Mesenchymal stem cell (in vitro differentiated cells and primary cell): ENCODE measurements around the gene ADK.

Experiments
- DNase-seq: peaks from one replicate; pipeline ENCODE4 v3.0.0-alpha.2; 2013
- H2AFZ ChIP-seq: one replicate; pipeline ENCODE4 v1.6.1; 2013; ENCODE audit warnings: low read depth, mild to moderate bottlenecking, control low read depth, inconsistent platforms, low read length, moderate library complexity
- H2AK5ac ChIP-seq: 2 replicates; pipeline ENCODE4 v1.6.1; 2013; ENCODE audit warnings: low read length, moderate library complexity, mild to moderate bottlenecking, inconsistent platforms; ENCODE audit not compliant: severe bottlenecking
- H2BK120ac ChIP-seq: one replicate; pipeline ENCODE4 v1.6.1; 2013; ENCODE audit warnings: low read depth, mild to moderate bottlenecking, inconsistent platforms, low read length, moderate library complexity
- H2BK12ac ChIP-seq, 2 experiments: one replicate each; pipeline ENCODE4 v1.6.1; 2013; ENCODE audit warnings: inconsistent platforms in 2 of 2, low read length in 2 of 2, mild to moderate bottlenecking in 2 of 2, moderate library complexity in 2 of 2, control low read depth in 1 of 2
- H2BK15ac ChIP-seq: one replicate; pipeline ENCODE4 v1.6.1; 2013; ENCODE audit warnings: mild to moderate bottlenecking, low read depth, inconsistent platforms; ENCODE audit not compliant: poor library complexity, severe bottlenecking
- H2BK5ac ChIP-seq: 2 replicates; pipeline ENCODE4 v1.6.1; 2013; ENCODE audit warnings: low read depth, mild to moderate bottlenecking, low read length, control low read depth, inconsistent platforms; ENCODE audit not compliant: poor library complexity, severe bottlenecking
- H3K14ac ChIP-seq, 2 experiments: one replicate each; pipeline ENCODE4 v1.6.1; 2013; ENCODE audit warnings: inconsistent platforms in 2 of 2, low read length in 2 of 2, control low read depth in 1 of 2, mild to moderate bottlenecking in 1 of 2, moderate library complexity in 1 of 2
- H3K18ac ChIP-seq, 2 experiments: one replicate each; pipeline ENCODE4 v1.6.1; 2013; ENCODE audit warnings: inconsistent platforms in 2 of 2, low read length in 2 of 2, control low read depth in 1 of 2, low read depth in 1 of 2, mild to moderate bottlenecking in 1 of 2
- H3K23ac ChIP-seq, 2 experiments: one replicate each; pipeline ENCODE4 v1.6.1; 2013; ENCODE audit warnings: inconsistent platforms in 2 of 2, low read length in 2 of 2, mild to moderate bottlenecking in 2 of 2, moderate library complexity in 2 of 2, control low read depth in 1 of 2
- H3K27ac ChIP-seq: 2 replicates; pipeline ENCODE4 v1.5.1; 2013; ENCODE audit warnings: mild to moderate bottlenecking, moderate library complexity, low read length, control low read depth, inconsistent platforms; ENCODE audit not compliant: poor library complexity, severe bottlenecking
- H3K27me3 ChIP-seq, 2 experiments: 2 replicates each; pipeline versions ENCODE4 v1.6.1 to v1.7.0; 2013; ENCODE audit warnings: low read length in 2 of 2, mild to moderate bottlenecking in 2 of 2, moderate library complexity in 2 of 2, control low read depth in 1 of 2, inconsistent platforms in 1 of 2; ENCODE audit not compliant: control insufficient read depth in 1 of 2, insufficient read depth in 1 of 2
- H3K36me3 ChIP-seq, 2 experiments: 2 replicates each; pipeline versions ENCODE4 v1.6.1 to v1.7.0; 2013; ENCODE audit warnings: low read length in 2 of 2, control low read depth in 1 of 2, inconsistent platforms in 1 of 2, low read depth in 1 of 2, mild to moderate bottlenecking in 1 of 2; ENCODE audit not compliant: insufficient read depth in 2 of 2, control insufficient read depth in 1 of 2
- H3K4ac ChIP-seq, 2 experiments: one replicate each; pipeline ENCODE4 v1.6.1; 2013; ENCODE audit warnings: inconsistent platforms in 2 of 2, low read length in 2 of 2, mild to moderate bottlenecking in 2 of 2, moderate library complexity in 2 of 2, control low read depth in 1 of 2, low read depth in 1 of 2
- H3K4me1 ChIP-seq: 2 replicates; pipeline ENCODE4 v1.6.1; 2013; ENCODE audit warnings: low read depth, low read length, control low read depth; ENCODE audit not compliant: control insufficient read depth, insufficient read depth
- H3K4me2 ChIP-seq: 2 replicates; pipeline ENCODE4 v1.6.1; 2013; ENCODE audit warnings: low read length, mild to moderate bottlenecking, inconsistent platforms; ENCODE audit not compliant: poor library complexity, severe bottlenecking
- H3K4me3 ChIP-seq, 2 experiments: 2 replicates each; pipeline versions ENCODE4 v1.5.1 to v1.7.0; 2013; ENCODE audit warnings: low read length in 2 of 2, mild to moderate bottlenecking in 2 of 2, control low read depth in 1 of 2, low read depth in 1 of 2; ENCODE audit not compliant: insufficient read depth in 1 of 2
- H3K79me1 ChIP-seq: replicated peaks from 2 replicates; pipeline ENCODE4 v1.6.1; 2013; ENCODE audit warnings: mild to moderate bottlenecking, control low read depth, low read length, inconsistent platforms; ENCODE audit not compliant: poor library complexity, severe bottlenecking
- H3K9ac ChIP-seq: 2 replicates; pipeline ENCODE4 v1.7.0; 2013; ENCODE audit warnings: mild to moderate bottlenecking, low read length, moderate library complexity
- H3K9me3 ChIP-seq: 2 replicates; pipeline ENCODE4 v1.7.0; 2013; ENCODE audit warnings: mild to moderate bottlenecking, low read length; ENCODE audit not compliant: control insufficient read depth
- H4K8ac ChIP-seq: one replicate; pipeline ENCODE4 v1.6.1; 2013; ENCODE audit warnings: inconsistent platforms, mild to moderate bottlenecking, low read length, moderate library complexity
- H4K91ac ChIP-seq: one replicate; pipeline ENCODE4 v1.6.1; 2013; ENCODE audit warnings: mild to moderate bottlenecking, low read length, inconsistent platforms
- WGBS: methylation state at CpG from one replicate; pipeline ENCODE4 v1.1.7; 2013; ENCODE audit warnings: mixed read lengths; 5-methylcytosine and 5-hydroxymethylcytosine counted together

Gene ADK

GRCh38 chr10:74289951-74290350 is 138.9 kb downstream of the ADK start:
- WGBS: 44% methylated on average over 4 of the region's 4 CpGs
- DNase-seq: peak; percentile 37
- no peak overlapping the region for H2AFZ ChIP-seq
- peak overlapping the region in 1 of 2 experiments; percentile 40 for H3K4me3 ChIP-seq
- H3K36me3 ChIP-seq: peaks cover 3 to 9% of the 10 kb centered on the region in 2 experiments
- no peak overlapping the region for H3K23ac ChIP-seq
- peaks cover 10% of the 10 kb centered on the region for H3K79me1 ChIP-seq
- H3K4me2 ChIP-seq: no peak overlapping the region
- peak overlapping the region; percentile 82 for H4K8ac ChIP-seq
- H3K27me3 ChIP-seq: no peaks in the 10 kb centered on the region
- H3K27ac ChIP-seq: no peak overlapping the region
- H3K9ac ChIP-seq: peak overlapping the region; percentile 81
- H2AK5ac ChIP-seq: no peak overlapping the region
- no peak overlapping the region for H4K91ac ChIP-seq
- H3K4me1 ChIP-seq: peaks cover 1% of the 10 kb centered on the region
- no peak overlapping the region for H2BK15ac ChIP-seq
- no peak overlapping the region for H2BK5ac ChIP-seq
- H3K18ac ChIP-seq: no peak overlapping the region
- H3K4ac ChIP-seq: peak overlapping the region in 1 of 2 experiments; percentile 82
- H3K9me3 ChIP-seq: peaks cover 12% of the 10 kb centered on the region
- peak overlapping the region in 1 of 2 experiments; percentile 84 for H2BK12ac ChIP-seq
- H3K14ac ChIP-seq: no peak overlapping the region
- peak overlapping the region; percentile 19 for H2BK120ac ChIP-seq

GRCh38 chr10:74290708-74291107 is 139.7 kb downstream of the ADK start:
- Histone ChIP-seq H2BK120ac (no peak overlapping the region), H3K18ac (no peak overlapping the region), H3K36me3 (peaks cover 3 to 5% of the 10 kb centered on the region in 2 experiments), H3K4me2 (no peak overlapping the region), H3K4me3 (peak overlapping the region in 1 of 2 experiments; percentile 40), H3K27me3 (no peaks in the 10 kb centered on the region), H3K4me1 (peaks cover 1% of the 10 kb centered on the region), H4K91ac (no peak overlapping the region), H2AFZ (no peak overlapping the region), H2BK15ac (no peak overlapping the region), H3K79me1 (peaks cover 11% of the 10 kb centered on the region), H3K27ac (no peak overlapping the region), H4K8ac (no peak overlapping the region), H3K14ac (no peak overlapping the region), H3K9me3 (peaks cover 5% of the 10 kb centered on the region), H3K9ac (peak overlapping the region; percentile 81), H3K4ac (no peak overlapping the region), H2BK12ac (no peak overlapping the region), H2AK5ac (no peak overlapping the region), H2BK5ac (no peak overlapping the region), H3K23ac (no peak overlapping the region)
- no CpG with 5 or more reads among the region's 1 CpG for WGBS
- peak; percentile 73 for DNase-seq

- no peak overlapping the region for H3K4me3 ChIP-seq
- peak overlapping the region; percentile 8 for H3K27ac ChIP-seq
- H2AK5ac ChIP-seq: no peak overlapping the region
- no peaks in the 10 kb centered on the region for H3K9me3 ChIP-seq
- H3K14ac ChIP-seq: no peak overlapping the region
- no peak overlapping the region for H4K91ac ChIP-seq
- H3K79me1 ChIP-seq: peaks cover 5% of the 10 kb centered on the region
- H3K18ac ChIP-seq: no peak overlapping the region
- no peak overlapping the region for H2AFZ ChIP-seq
- H3K4me1 ChIP-seq: peaks cover 1% of the 10 kb centered on the region
- peak; percentile 73 for DNase-seq
- no peak overlapping the region for H4K8ac ChIP-seq
- H2BK15ac ChIP-seq: no peak overlapping the region
- H3K9ac ChIP-seq: peak overlapping the region; percentile 44
- H2BK5ac ChIP-seq: no peak overlapping the region
- 100% methylated on average over 1 of the region's 4 CpGs for WGBS
- H3K23ac ChIP-seq: no peak overlapping the region
- H3K4me2 ChIP-seq: no peak overlapping the region
- no peak overlapping the region for H2BK12ac ChIP-seq
- no peaks in the 10 kb centered on the region for H3K36me3 ChIP-seq
- no peak overlapping the region for H2BK120ac ChIP-seq
- no peak overlapping the region for H3K4ac ChIP-seq
- H3K27me3 ChIP-seq: no peaks in the 10 kb centered on the region
These were observed 141.9 kb downstream of the ADK start for GRCh38 chr10:74292871-74293427.

- H2BK5ac ChIP-seq: no peak overlapping the region
- peaks cover 1% of the 10 kb centered on the region for H3K4me1 ChIP-seq
- H3K18ac ChIP-seq: no peak overlapping the region
- H2AK5ac ChIP-seq: no peak overlapping the region
- no peaks in the 10 kb centered on the region for H3K27me3 ChIP-seq
- no peak overlapping the region for H3K14ac ChIP-seq
- WGBS: 57% methylated on average over 1 of the region's 1 CpG
- no peak overlapping the region for H2BK120ac ChIP-seq
- H2AFZ ChIP-seq: no peak overlapping the region
- H4K8ac ChIP-seq: no peak overlapping the region
- no peaks in the 10 kb centered on the region for H3K36me3 ChIP-seq
- H3K9ac ChIP-seq: peak overlapping the region; percentile 44
- no peak overlapping the region for H3K4me2 ChIP-seq
- H2BK12ac ChIP-seq: no peak overlapping the region
- peaks cover 6% of the 10 kb centered on the region for H3K79me1 ChIP-seq
- peak; percentile 46 for DNase-seq
- no peak overlapping the region for H4K91ac ChIP-seq
- no peak overlapping the region for H3K27ac ChIP-seq
- H3K4me3 ChIP-seq: no peak overlapping the region
- no peaks in the 10 kb centered on the region for H3K9me3 ChIP-seq
- no peak overlapping the region for H3K23ac ChIP-seq
- H3K4ac ChIP-seq: no peak overlapping the region
- no peak overlapping the region for H2BK15ac ChIP-seq
These were observed 142.8 kb downstream of the ADK start for GRCh38 chr10:74293686-74294371.
